ENCODE measurements around the gene DLL4.

DLL4 gene

GRCh38 chr15:40891810-40892446, 37.2 kb upstream of the DLL4 start:
- no peak overlapping the region for H3K4me3 ChIP-seq (ENCODE audit: low read depth, low read length)
- peak; percentile 77 for TF ChIP-seq CTCF (IDR thresholded peaks at IDR 0.05; ENCODE audit: low read depth, low read length, missing control alignments)
- no peak for DNase-seq (ENCODE audit: low read depth)

- no peak for DNase-seq (ENCODE audit: low read depth)
- no peak for TF ChIP-seq CTCF (IDR thresholded peaks at IDR 0.05; ENCODE audit: low read depth, low read length, missing control alignments)
Observed at GRCh38 chr15:40892447-40893012, 36.6 kb upstream of the DLL4 start.

GRCh38 chr15:40893019-40893670, 36.0 kb upstream of the DLL4 start:
- H3K4me3 ChIP-seq (ENCODE audit: low read depth, low read length), result no peak overlapping the region
- no peak for DNase-seq (ENCODE audit: low read depth)
- TF ChIP-seq CTCF (IDR thresholded peaks at IDR 0.05; ENCODE audit: low read depth, low read length, missing control alignments), result no peak

More at GRCh38 chr15:40892447-40893012, 36.6 kb upstream of the DLL4 start:
- H3K4me3 ChIP-seq (ENCODE audit: low read depth, low read length), result no peak overlapping the region

GRCh38 chr15:40893733-40894680, 35.1 kb upstream of the DLL4 start, which contains the start of gene VPS18:
VPS18 (plus strand) TSS chr15:40894450; CDS start chr15:40894769, 319 bp downstream.
- peak within 1 kb of the TSS; percentile 65 for H3K4me3 ChIP-seq (ENCODE audit: low read depth, low read length)
- DNase-seq (ENCODE audit: low read depth), result peak; percentile 92
- TF ChIP-seq CTCF (IDR thresholded peaks at IDR 0.05; ENCODE audit: low read depth, low read length, missing control alignments), result peak; percentile 94

GRCh38 chr15:40894681-40895448, 34.3 kb upstream of the DLL4 start:
- peak; percentile 71 for TF ChIP-seq CTCF (IDR thresholded peaks at IDR 0.05; ENCODE audit: low read depth, low read length, missing control alignments)
- DNase-seq (ENCODE audit: low read depth), result no peak
- H3K4me3 ChIP-seq (ENCODE audit: low read depth, low read length), result peak overlapping the region; percentile 65

Data from GM12864 (cell line).